Activated naive CD4-positive, alpha-beta T cell treated with anti-CD3 and anti-CD28 coated beads, Interleukin-2, amount 50 U/mL, for 72 hours (primary cell): ENCODE measurements around the gene UBASH3A. TPM values are rescaled to one million over a fixed set of nuclear protein-coding genes. Genes with fewer than 3 reads are reported as not detected.
A peak's percentile ranks its signal among the peaks of the same experiment; 100 is the strongest.

Source experiments
- ATAC-seq, 2 donors: fragments of 150-1000 bp; cut with Tn5 transposase; 2 replicates each; pipeline ENCODE4 v1.10.0; 2021; ENCODE audit warnings: mild to moderate bottlenecking in 2 of 2, moderate library complexity in 2 of 2
- DNase-seq, 2 donors: peaks; one replicate each; pipeline ENCODE4 v3.0.0; 2021 to 2022; ENCODE audit warnings: low spot score in 2 of 2
- H3K27ac Mint-ChIP-seq, 2 donors: one replicate each; pipeline ENCODE4 v1.8.0; 2022; ENCODE audit warnings: mild to moderate bottlenecking in 2 of 2, mixed read lengths in 2 of 2
- H3K36me3 Mint-ChIP-seq, 2 donors: one replicate each; pipeline ENCODE4 v1.8.0; 2022; ENCODE audit warnings: mixed read lengths in 2 of 2
- H3K9me3 Mint-ChIP-seq, 2 donors: one replicate each; pipeline ENCODE4 v1.8.0; 2022; ENCODE audit warnings: mixed read lengths in 2 of 2
- total RNA-seq, 2 donors: library from RNA; stranded (reverse); gene quantifications; one replicate each; pipeline ENCODE4 v1.2.3, GENCODE V29; 2022

Gene UBASH3A
- total RNA-seq, 2 donors from 2014 or later = 13.0 to 51.9 TPM

- ATAC-seq = no peak
- H3K9me3 Mint-ChIP-seq = no peaks in the 10 kb centered on the region
- no peaks in the 10 kb centered on the region for H3K36me3 Mint-ChIP-seq
- no peak overlapping the region for H3K27ac Mint-ChIP-seq
- no peak for DNase-seq
Measured at GRCh38 chr21:42453986-42454570, 50.4 kb downstream of the UBASH3A start.

- H3K36me3 Mint-ChIP-seq = no peaks in the 10 kb centered on the region
- H3K9me3 Mint-ChIP-seq = no peaks in the 10 kb centered on the region
- no peak for DNase-seq
- H3K27ac Mint-ChIP-seq = no peak overlapping the region
- ATAC-seq = no peak
Measured at GRCh38 chr21:42454786-42455185, 51.1 kb downstream of the UBASH3A start.

- no peak for DNase-seq
Measured at GRCh38 chr21:42455196-42455595, 51.5 kb downstream of the UBASH3A start.

GRCh38 chr21:42455754-42456440 is 52.2 kb downstream of the UBASH3A start:
- no peak for DNase-seq
- no peaks in the 10 kb centered on the region for H3K9me3 Mint-ChIP-seq
- no peak overlapping the region for H3K27ac Mint-ChIP-seq
- peaks cover 0 to under 1% of the 10 kb centered on the region in 2 donors for H3K36me3 Mint-ChIP-seq
- ATAC-seq = no peak

More at GRCh38 chr21:42455196-42455595, 51.5 kb downstream of the UBASH3A start:
- ATAC-seq = no peak
- Mint-ChIP-seq H3K36me3 (no peaks in the 10 kb centered on the region), H3K9me3 (no peaks in the 10 kb centered on the region), H3K27ac (no peak overlapping the region)

GRCh38 chr21:42456457-42456856 is 52.8 kb downstream of the UBASH3A start:
- ATAC-seq = peak; percentile 79 to 86
- H3K27ac Mint-ChIP-seq = no peak overlapping the region
- DNase-seq = peak in 1 of 2 donors; percentile 38
- peaks cover 0 to 5% of the 10 kb centered on the region in 2 donors for H3K9me3 Mint-ChIP-seq
- H3K36me3 Mint-ChIP-seq = peaks cover 0 to 6% of the 10 kb centered on the region in 2 donors

- peaks cover 0 to 19% of the 10 kb centered on the region in 2 donors for H3K36me3 Mint-ChIP-seq
- ATAC-seq = no peak
- peaks cover 4 to 16% of the 10 kb centered on the region in 2 donors for H3K9me3 Mint-ChIP-seq
Measured at GRCh38 chr21:42459082-42459460, 55.4 kb downstream of the UBASH3A start.

GRCh38 chr21:42459546-42460215 is 56.0 kb downstream of the UBASH3A start:
- Mint-ChIP-seq H3K36me3 (peaks cover 0 to 23% of the 10 kb centered on the region in 2 donors), H3K27ac (peak overlapping the region; percentile 62 to 79), H3K9me3 (peaks cover 7 to 19% of the 10 kb centered on the region in 2 donors)
- no peak for ATAC-seq
- no peak for DNase-seq

More at GRCh38 chr21:42459082-42459460, 55.4 kb downstream of the UBASH3A start:
- H3K27ac Mint-ChIP-seq = no peak overlapping the region
- DNase-seq = no peak

- Mint-ChIP-seq H3K27ac (peak overlapping the region; percentile 73 to 79), H3K36me3 (peaks cover 0 to 23% of the 10 kb centered on the region in 2 donors), H3K9me3 (peaks cover 7 to 19% of the 10 kb centered on the region in 2 donors)
- DNase-seq = peak; percentile 48 to 66
- ATAC-seq = peak; percentile 70 to 81
Measured at GRCh38 chr21:42460391-42461184, 56.9 kb downstream of the UBASH3A start.

GRCh38 chr21:42461185-42461520 is 57.5 kb downstream of the UBASH3A start:
- Mint-ChIP-seq H3K36me3 (peaks cover 0 to 23% of the 10 kb centered on the region in 2 donors), H3K27ac (peak overlapping the region; percentile 73 to 79), H3K9me3 (peaks cover 7 to 19% of the 10 kb centered on the region in 2 donors)
- no peak for ATAC-seq
- DNase-seq = no peak

- peak in 1 of 2 donors; percentile 28 for DNase-seq
- no peak for ATAC-seq
- H3K9me3 Mint-ChIP-seq = peaks cover 7 to 19% of the 10 kb centered on the region in 2 donors
- peak overlapping the region in 1 of 2 donors; percentile 79 for H3K27ac Mint-ChIP-seq
- peaks cover 0 to 23% of the 10 kb centered on the region in 2 donors for H3K36me3 Mint-ChIP-seq
Measured at GRCh38 chr21:42461881-42462877, 58.5 kb downstream of the UBASH3A start.

- ATAC-seq = peak; percentile 35 to 70
- H3K36me3 Mint-ChIP-seq = peaks cover 0 to 23% of the 10 kb centered on the region in 2 donors
Measured at GRCh38 chr21:42463861-42464515, 60.3 kb downstream of the UBASH3A start.

GRCh38 chr21:42465008-42465802 is 61.5 kb downstream of the UBASH3A start:
- H3K36me3 Mint-ChIP-seq = peaks cover 0 to 23% of the 10 kb centered on the region in 2 donors
- DNase-seq = no peak

More at GRCh38 chr21:42463861-42464515, 60.3 kb downstream of the UBASH3A start:
- Mint-ChIP-seq H3K9me3 (peaks cover 7 to 19% of the 10 kb centered on the region in 2 donors), H3K27ac (peak overlapping the region; percentile 48 to 81)
- peak; percentile 61 to 69 for DNase-seq

GRCh38 chr21:42465803-42466127 is 62.1 kb downstream of the UBASH3A start:
- peaks cover 7 to 19% of the 10 kb centered on the region in 2 donors for H3K9me3 Mint-ChIP-seq
- ATAC-seq = no peak
- H3K27ac Mint-ChIP-seq = peak overlapping the region in 1 of 2 donors; percentile 17
- H3K36me3 Mint-ChIP-seq = peaks cover 0 to 23% of the 10 kb centered on the region in 2 donors
- DNase-seq = no peak

More at GRCh38 chr21:42465008-42465802, 61.5 kb downstream of the UBASH3A start:
- no peak for ATAC-seq
- peaks cover 7 to 19% of the 10 kb centered on the region in 2 donors for H3K9me3 Mint-ChIP-seq
- peak overlapping the region in 1 of 2 donors; percentile 17 for H3K27ac Mint-ChIP-seq

- peaks cover 7 to 14% of the 10 kb centered on the region in 2 donors for H3K9me3 Mint-ChIP-seq
- no peak overlapping the region for H3K27ac Mint-ChIP-seq
- ATAC-seq (no peak), DNase-seq (no peak)
- H3K36me3 Mint-ChIP-seq = peaks cover 0 to 15% of the 10 kb centered on the region in 2 donors
Measured at GRCh38 chr21:42466700-42467099, 63.0 kb downstream of the UBASH3A start.
